IgD-negative memory B cell (primary cell): Measurements from ENCODE around the gene GSTO2. TPM values are rescaled to one million over a fixed set of nuclear protein-coding genes. Genes with fewer than 3 reads are reported as not detected.
A peak's percentile ranks its signal among the peaks of the same experiment; 100 is the strongest.

ENCODE experiments used
- H3K27ac Mint-ChIP-seq, 3 donors: one replicate each; pipeline ENCODE4 v1.8.0; 2020 to 2022; ENCODE audit warnings: mild to moderate bottlenecking in 3 of 3, mixed read lengths in 3 of 3, moderate library complexity in 1 of 3
- H3K27me3 Mint-ChIP-seq: one replicate; pipeline ENCODE4 v1.8.0; 2021; ENCODE audit warnings: mixed read lengths
- H3K36me3 Mint-ChIP-seq: one replicate; pipeline ENCODE4 v1.8.0; 2020; ENCODE audit warnings: mild to moderate bottlenecking, mixed read lengths
- H3K4me1 Mint-ChIP-seq, 3 donors: one replicate each; pipeline ENCODE4 v1.8.0; 2020 to 2022; ENCODE audit warnings: mixed read lengths in 3 of 3, mild to moderate bottlenecking in 1 of 3
- H3K4me3 Mint-ChIP-seq, 4 donors: one replicate each; pipeline ENCODE4 v1.8.0; 2020 to 2022; ENCODE audit warnings: mild to moderate bottlenecking in 4 of 4, mixed read lengths in 4 of 4, moderate library complexity in 3 of 4
- H3K9me3 Mint-ChIP-seq, 3 donors: one replicate each; pipeline ENCODE4 v1.8.0; 2020 to 2021; ENCODE audit warnings: mixed read lengths in 3 of 3, mild to moderate bottlenecking in 1 of 3
- polyA plus RNA-seq: library from polyadenylated mRNA; unstranded; fragments of 300-500 nt; fragmentation: Illumina TruSeq; gene quantifications from one replicate; pipeline ENCODE4 v1.2.3, GENCODE V29; 2021

Gene GSTO2
- polyA plus RNA-seq, 1 donor from 2014 or later = 0.90 TPM

GRCh38 chr10:104337985-104338735 is 69.2 kb downstream of the GSTO2 start, which contains the start of gene ITPRIP:
Gene ITPRIP (minus strand): TSS chr10:104338465. CDS start chr10:104316051, 22,414 bp downstream.
- H3K27ac Mint-ChIP-seq = peak within 1 kb of the TSS; percentile 97 to 99 (median 98)
- H3K4me3 Mint-ChIP-seq = peak within 1 kb of the TSS; percentile 99 to 100 (median 99)
- H3K4me1 Mint-ChIP-seq = peaks cover 30 to 32% (median 30%) of the 10 kb centered on the region in 3 donors
- H3K9me3 Mint-ChIP-seq = no peaks in the 10 kb centered on the region
- H3K27me3 Mint-ChIP-seq = peaks cover 1% of the 10 kb centered on the region
- no peaks in the 10 kb centered on the region for H3K36me3 Mint-ChIP-seq

- Mint-ChIP-seq H3K9me3 (no peaks in the 10 kb centered on the region), H3K27ac (peak overlapping the region; percentile 0 to 99 (median 98)), H3K4me3 (peak overlapping the region; percentile 99 to 100 (median 99)), H3K4me1 (peaks cover 24 to 27% (median 27%) of the 10 kb centered on the region in 3 donors), H3K36me3 (no peaks in the 10 kb centered on the region), H3K27me3 (peaks cover 1% of the 10 kb centered on the region)
These were observed 70.6 kb downstream of the GSTO2 start for GRCh38 chr10:104339469-104340110.

GRCh38 chr10:104340111-104340526 is 71.1 kb downstream of the GSTO2 start:
- Mint-ChIP-seq H3K4me3 (peak overlapping the region; percentile 5 to 99 (median 70)), H3K9me3 (no peaks in the 10 kb centered on the region), H3K27me3 (peaks cover 1% of the 10 kb centered on the region), H3K36me3 (no peaks in the 10 kb centered on the region), H3K4me1 (peaks cover 19 to 22% (median 22%) of the 10 kb centered on the region in 3 donors), H3K27ac (peak overlapping the region in 1 of 3 donors; percentile 0)

- Mint-ChIP-seq H3K27ac (no peak overlapping the region), H3K4me3 (peak overlapping the region in 1 of 4 donors; percentile 99), H3K9me3 (no peaks in the 10 kb centered on the region), H3K36me3 (no peaks in the 10 kb centered on the region), H3K27me3 (peaks cover 1% of the 10 kb centered on the region), H3K4me1 (peaks cover 16 to 17% (median 17%) of the 10 kb centered on the region in 3 donors)
These were observed 71.7 kb downstream of the GSTO2 start for GRCh38 chr10:104340641-104341040.

- H3K4me3 Mint-ChIP-seq = peak overlapping the region in 1 of 4 donors; percentile 12
- peaks cover 0 to 2% (median 0%) of the 10 kb centered on the region in 3 donors for H3K9me3 Mint-ChIP-seq
- no peaks in the 10 kb centered on the region for H3K36me3 Mint-ChIP-seq
- H3K27ac Mint-ChIP-seq = no peak overlapping the region
- peaks cover 7 to 21% (median 11%) of the 10 kb centered on the region in 3 donors for H3K4me1 Mint-ChIP-seq
- H3K27me3 Mint-ChIP-seq = peaks cover 1% of the 10 kb centered on the region
These were observed 74.0 kb downstream of the GSTO2 start for GRCh38 chr10:104342941-104343411.

GRCh38 chr10:104344219-104344618 is 75.2 kb downstream of the GSTO2 start:
- H3K4me3 Mint-ChIP-seq = no peak overlapping the region
- H3K27ac Mint-ChIP-seq = no peak overlapping the region
- no peaks in the 10 kb centered on the region for H3K36me3 Mint-ChIP-seq
- peaks cover 0 to 2% (median 0%) of the 10 kb centered on the region in 3 donors for H3K9me3 Mint-ChIP-seq
- H3K27me3 Mint-ChIP-seq = no peaks in the 10 kb centered on the region
- H3K4me1 Mint-ChIP-seq = peaks cover 9 to 25% (median 13%) of the 10 kb centered on the region in 3 donors

- H3K4me1 Mint-ChIP-seq = peaks cover 9 to 19% (median 10%) of the 10 kb centered on the region in 3 donors
- H3K36me3 Mint-ChIP-seq = no peaks in the 10 kb centered on the region
- no peaks in the 10 kb centered on the region for H3K27me3 Mint-ChIP-seq
- H3K9me3 Mint-ChIP-seq = peaks cover 0 to 2% (median 0%) of the 10 kb centered on the region in 3 donors
- H3K4me3 Mint-ChIP-seq = no peak overlapping the region
- H3K27ac Mint-ChIP-seq = no peak overlapping the region
These were observed 76.5 kb downstream of the GSTO2 start for GRCh38 chr10:104345515-104345914.

- Mint-ChIP-seq H3K27ac (no peak overlapping the region), H3K27me3 (no peaks in the 10 kb centered on the region), H3K36me3 (no peaks in the 10 kb centered on the region), H3K4me1 (peaks cover 9 to 19% (median 10%) of the 10 kb centered on the region in 3 donors), H3K4me3 (no peak overlapping the region), H3K9me3 (peaks cover 0 to 2% (median 0%) of the 10 kb centered on the region in 3 donors)
These were observed 77.0 kb downstream of the GSTO2 start for GRCh38 chr10:104345941-104346340.

- H3K36me3 Mint-ChIP-seq = no peaks in the 10 kb centered on the region
- H3K4me3 Mint-ChIP-seq = peak overlapping the region in 2 of 4 donors; percentile 11 to 61
- H3K27me3 Mint-ChIP-seq = no peaks in the 10 kb centered on the region
- peaks cover 0 to 2% (median 0%) of the 10 kb centered on the region in 3 donors for H3K9me3 Mint-ChIP-seq
- peaks cover 17 to 28% (median 18%) of the 10 kb centered on the region in 3 donors for H3K4me1 Mint-ChIP-seq
- peak overlapping the region in 2 of 3 donors; percentile 5 to 65 for H3K27ac Mint-ChIP-seq
These were observed 78.5 kb downstream of the GSTO2 start for GRCh38 chr10:104347295-104348045.

- H3K36me3 Mint-ChIP-seq = no peaks in the 10 kb centered on the region
- peaks cover 20 to 34% (median 20%) of the 10 kb centered on the region in 3 donors for H3K4me1 Mint-ChIP-seq
- no peaks in the 10 kb centered on the region for H3K27me3 Mint-ChIP-seq
- H3K9me3 Mint-ChIP-seq = peaks cover 0 to 2% (median 0%) of the 10 kb centered on the region in 3 donors
- H3K4me3 Mint-ChIP-seq = peak overlapping the region in 1 of 4 donors; percentile 71
- peak overlapping the region in 1 of 3 donors; percentile 5 for H3K27ac Mint-ChIP-seq
These were observed 79.6 kb downstream of the GSTO2 start for GRCh38 chr10:104348601-104349000.

GRCh38 chr10:104349623-104350126 is 80.7 kb downstream of the GSTO2 start:
- Mint-ChIP-seq H3K27me3 (no peaks in the 10 kb centered on the region), H3K27ac (no peak overlapping the region), H3K4me3 (no peak overlapping the region), H3K4me1 (peaks cover 20 to 34% (median 20%) of the 10 kb centered on the region in 3 donors), H3K36me3 (no peaks in the 10 kb centered on the region), H3K9me3 (peaks cover 0 to 2% (median 0%) of the 10 kb centered on the region in 3 donors)

GRCh38 chr10:104350127-104350635 is 81.2 kb downstream of the GSTO2 start:
- Mint-ChIP-seq H3K27ac (no peak overlapping the region), H3K9me3 (peaks cover 0 to 2% (median 0%) of the 10 kb centered on the region in 3 donors), H3K4me3 (no peak overlapping the region), H3K27me3 (no peaks in the 10 kb centered on the region), H3K36me3 (no peaks in the 10 kb centered on the region), H3K4me1 (peaks cover 20 to 34% (median 20%) of the 10 kb centered on the region in 3 donors)

- H3K9me3 Mint-ChIP-seq = no peaks in the 10 kb centered on the region
- H3K4me1 Mint-ChIP-seq = peaks cover 15 to 30% (median 20%) of the 10 kb centered on the region in 3 donors
- peak overlapping the region in 1 of 4 donors; percentile 18 for H3K4me3 Mint-ChIP-seq
- peak overlapping the region; percentile 18 to 79 (median 70) for H3K27ac Mint-ChIP-seq
- no peaks in the 10 kb centered on the region for H3K27me3 Mint-ChIP-seq
- no peaks in the 10 kb centered on the region for H3K36me3 Mint-ChIP-seq
These were observed 82.2 kb downstream of the GSTO2 start for GRCh38 chr10:104351061-104351702.
